HEK293 (cell line): ENCODE measurements around the gene MSLN.
A peak's percentile ranks its signal among the peaks of the same experiment; 100 is the strongest.

Experiments
- BCL11B ChIP-seq: fragments of 450-650 bp; formaldehyde crosslinking; IDR thresholded peaks from 2 replicates; pipeline ENCODE4 v1.5.1; 2016; ENCODE audit warnings: low read depth, missing biosample characterization, missing genetic modification characterization
- GFI1B ChIP-seq: fragments of 450-650 bp; formaldehyde crosslinking; IDR thresholded peaks from 2 replicates; pipeline ENCODE4 v1.5.1; 2016; ENCODE audit warnings: missing biosample characterization, missing genetic modification characterization
- GLIS1 ChIP-seq: fragments of 450-650 bp; formaldehyde crosslinking; IDR thresholded peaks from 2 replicates; pipeline ENCODE4 v1.5.1; 2016; ENCODE audit warnings: missing biosample characterization, missing genetic modification characterization
- HOXA7 ChIP-seq: sonication (generic); formaldehyde crosslinking; IDR thresholded peaks from 2 replicates; pipeline ENCODE4 v1.8.1; 2022; ENCODE audit warnings: missing genetic modification reagents, borderline replicate concordance
- KLF1 ChIP-seq: fragments of 450-650 bp; formaldehyde crosslinking; IDR thresholded peaks from 2 replicates; pipeline ENCODE4 v1.5.1; 2016; ENCODE audit warnings: missing biosample characterization, missing genetic modification characterization
- KLF10 ChIP-seq: fragments of 450-650 bp; IDR thresholded peaks from 2 replicates; pipeline ENCODE4 v1.5.1; 2018; ENCODE audit warnings: missing biosample characterization, mild to moderate bottlenecking, missing genetic modification characterization
- KLF7 ChIP-seq: fragments of 450-650 bp; formaldehyde crosslinking; IDR thresholded peaks from 2 replicates; pipeline ENCODE4 v1.5.1; 2016; ENCODE audit warnings: missing biosample characterization, missing genetic modification characterization, borderline replicate concordance
- MEIS1 ChIP-seq: sonication (generic); formaldehyde crosslinking; IDR thresholded peaks from 2 replicates; pipeline ENCODE4 v1.8.1; 2022; ENCODE audit warnings: missing genetic modification reagents, mild to moderate bottlenecking, borderline replicate concordance
- PRDM6 ChIP-seq: fragments of 450-650 bp; formaldehyde crosslinking; IDR thresholded peaks from 2 replicates; pipeline ENCODE4 v1.5.1; 2017; ENCODE audit warnings: missing biosample characterization, missing genetic modification characterization
- RBAK ChIP-seq: fragments of 450-650 bp; formaldehyde crosslinking; IDR thresholded peaks from 2 replicates; pipeline ENCODE4 v1.5.1; 2016; ENCODE audit warnings: missing biosample characterization, missing genetic modification characterization
- REPIN1 ChIP-seq: fragments of 450-650 bp; formaldehyde crosslinking; IDR thresholded peaks from 2 replicates; pipeline ENCODE4 v1.5.1; 2017; ENCODE audit warnings: missing biosample characterization, missing genetic modification characterization, low read depth
- SCRT2 ChIP-seq: fragments of 450-650 bp; formaldehyde crosslinking; IDR thresholded peaks from 2 replicates; pipeline ENCODE4 v1.5.1; 2016; ENCODE audit warnings: missing biosample characterization, missing genetic modification characterization
- SP7 ChIP-seq: fragments of 450-650 bp; formaldehyde crosslinking; IDR thresholded peaks from 2 replicates; pipeline ENCODE4 v1.5.1; 2016; ENCODE audit warnings: missing biosample characterization, missing genetic modification characterization
- TSHZ1 ChIP-seq: fragments of 450-650 bp; formaldehyde crosslinking; IDR thresholded peaks from 2 replicates; pipeline ENCODE4 v1.5.1; 2016; ENCODE audit warnings: missing biosample characterization, missing genetic modification characterization, borderline replicate concordance
- ZBTB48 ChIP-seq: fragments of 450-650 bp; formaldehyde crosslinking; IDR thresholded peaks from 2 replicates; pipeline ENCODE4 v1.5.1; 2016; ENCODE audit warnings: missing biosample characterization, missing genetic modification characterization
- ZEB2 ChIP-seq: fragments of 450-650 bp; formaldehyde crosslinking; IDR thresholded peaks from 2 replicates; pipeline ENCODE4 v1.5.1; 2016; ENCODE audit warnings: missing biosample characterization, missing genetic modification characterization
- ZNF133 ChIP-seq: fragments of 450-650 bp; formaldehyde crosslinking; IDR thresholded peaks from 2 replicates; pipeline ENCODE4 v1.5.1; 2016; ENCODE audit warnings: missing biosample characterization, missing genetic modification characterization
- ZNF140 ChIP-seq: fragments of 450-650 bp; formaldehyde crosslinking; IDR thresholded peaks from 2 replicates; pipeline ENCODE4 v1.5.1; 2016; ENCODE audit warnings: missing biosample characterization, missing genetic modification characterization
- ZNF18 ChIP-seq: fragments of 450-650 bp; formaldehyde crosslinking; IDR thresholded peaks from 2 replicates; pipeline ENCODE4 v1.5.1; 2016; ENCODE audit warnings: missing biosample characterization, missing genetic modification characterization
- ZNF23 ChIP-seq: fragments of 450-650 bp; formaldehyde crosslinking; IDR thresholded peaks from 2 replicates; pipeline ENCODE4 v1.5.1; 2016; ENCODE audit warnings: missing biosample characterization, missing genetic modification characterization, borderline replicate concordance
- ZNF248 ChIP-seq: fragments of 450-650 bp; formaldehyde crosslinking; IDR thresholded peaks from 2 replicates; pipeline ENCODE4 v1.5.1; 2017; ENCODE audit warnings: missing biosample characterization, missing genetic modification characterization
- ZNF37A ChIP-seq: fragments of 450-650 bp; IDR thresholded peaks from 2 replicates; pipeline ENCODE4 v1.5.1; 2018; ENCODE audit warnings: missing biosample characterization, missing genetic modification characterization
- ZNF391 ChIP-seq: fragments of 450-650 bp; formaldehyde crosslinking; IDR thresholded peaks from 2 replicates; pipeline ENCODE4 v1.5.1; 2016; ENCODE audit warnings: low read depth, missing biosample characterization, missing genetic modification characterization, borderline replicate concordance
- ZNF394 ChIP-seq: fragments of 450-650 bp; formaldehyde crosslinking; IDR thresholded peaks from 2 replicates; pipeline ENCODE4 v1.5.1; 2016; ENCODE audit warnings: missing biosample characterization, missing genetic modification characterization, mild to moderate bottlenecking, moderate library complexity, borderline replicate concordance
- ZNF423 ChIP-seq: fragments of 450-650 bp; formaldehyde crosslinking; IDR thresholded peaks from 2 replicates; pipeline ENCODE4 v1.5.1; 2016; ENCODE audit warnings: missing biosample characterization, missing genetic modification characterization
- ZNF433 ChIP-seq: fragments of 450-650 bp; formaldehyde crosslinking; IDR thresholded peaks from 2 replicates; pipeline ENCODE4 v1.5.1; 2016; ENCODE audit warnings: missing biosample characterization, missing genetic modification characterization, low read depth
- ZNF513 ChIP-seq: fragments of 450-650 bp; IDR thresholded peaks from 2 replicates; pipeline ENCODE4 v1.5.1; 2018; ENCODE audit warnings: missing biosample characterization, missing genetic modification characterization
- ZNF610 ChIP-seq: fragments of 450-650 bp; formaldehyde crosslinking; IDR thresholded peaks from 2 replicates; pipeline ENCODE4 v1.5.1; 2016; ENCODE audit warnings: missing biosample characterization, missing genetic modification characterization, borderline replicate concordance
- ZNF623 ChIP-seq: fragments of 450-650 bp; formaldehyde crosslinking; IDR thresholded peaks from 2 replicates; pipeline ENCODE4 v1.5.1; 2016; ENCODE audit warnings: missing biosample characterization, missing genetic modification characterization
- ZNF658 ChIP-seq: fragments of 450-650 bp; formaldehyde crosslinking; IDR thresholded peaks from 2 replicates; pipeline ENCODE4; 2016; ENCODE audit warnings: missing biosample characterization, missing genetic modification characterization
- ZNF670 ChIP-seq: fragments of 450-650 bp; formaldehyde crosslinking; IDR thresholded peaks from 2 replicates; pipeline ENCODE4 v1.5.1; 2016; ENCODE audit warnings: missing biosample characterization, missing genetic modification characterization, low read depth
- ZNF792 ChIP-seq: fragments of 450-650 bp; formaldehyde crosslinking; IDR thresholded peaks from 2 replicates; pipeline ENCODE4 v1.5.1; 2016; ENCODE audit warnings: missing biosample characterization, missing genetic modification characterization
- ZNF830 ChIP-seq: fragments of 450-650 bp; IDR thresholded peaks from 2 replicates; pipeline ENCODE4 v1.5.0; 2018; ENCODE audit warnings: missing biosample characterization, missing genetic modification characterization, low read depth, mild to moderate bottlenecking, moderate library complexity
- ZSCAN30 ChIP-seq: fragments of 450-650 bp; IDR thresholded peaks from 2 replicates; pipeline ENCODE4 v1.5.1; 2018; ENCODE audit warnings: missing biosample characterization, mild to moderate bottlenecking, missing genetic modification characterization, moderate library complexity

The MSLN gene

GRCh38 chr16:788399-789126 is 28.0 kb downstream of the MSLN start, which contains the start of gene CHTF18 (continued):
- TF ChIP-seq ZEB2 (tag by site-specific recombination): peak; percentile 85
- TF ChIP-seq ZSCAN30 (tag by site-specific recombination): peak; percentile 67; the same call in 1 of the 2 replicates
- TF ChIP-seq ZNF394 (tag by site-specific recombination): no peak
- TF ChIP-seq RBAK (tag by site-specific recombination): no peak
- TF ChIP-seq GFI1B (tag by site-specific recombination): no peak
- TF ChIP-seq ZNF792 (tag by site-specific recombination): no peak
- no peak for TF ChIP-seq ZNF513 (tag by site-specific recombination)
- TF ChIP-seq ZBTB48 (tag by site-specific recombination): no peak
- no peak for TF ChIP-seq ZNF18 (tag by site-specific recombination)
- TF ChIP-seq ZNF433 (tag by site-specific recombination): no peak
- TF ChIP-seq BCL11B (tag by site-specific recombination): 0 out of 2 replicates have a peak, but pooled peaks have one; percentile 48
- no peak for TF ChIP-seq HOXA7 (CRISPR knock-in tag)
- TF ChIP-seq SP7 (tag by site-specific recombination): peak; percentile 78
- TF ChIP-seq KLF7 (tag by site-specific recombination): no peak
- no peak for TF ChIP-seq ZNF23
- peak; percentile 42 for TF ChIP-seq GLIS1 (tag by site-specific recombination)
- TF ChIP-seq KLF10 (tag by site-specific recombination): peak; percentile 46; the same call in 1 of the 2 replicates
- TF ChIP-seq ZNF670: no peak
- TF ChIP-seq ZNF658: no peak
- TF ChIP-seq TSHZ1 (tag by site-specific recombination): no peak
- TF ChIP-seq MEIS1 (CRISPR knock-in tag): no peak
- no peak for TF ChIP-seq ZNF623
- no peak for TF ChIP-seq SCRT2
- peak; percentile 64; the same call in 1 of the 2 replicates for TF ChIP-seq ZNF610 (tag by site-specific recombination)
- no peak for TF ChIP-seq ZNF248
- no peak for TF ChIP-seq ZNF133
- TF ChIP-seq ZNF830 (tag by site-specific recombination): no peak
- TF ChIP-seq REPIN1: no peak
- TF ChIP-seq KLF1 (tag by site-specific recombination): peak; percentile 81
- no peak for TF ChIP-seq ZNF423 (tag by site-specific recombination)
- TF ChIP-seq ZNF391 (tag by site-specific recombination): peak; percentile 64; the same call in 1 of the 2 replicates
- TF ChIP-seq PRDM6 (tag by site-specific recombination): no peak
- no peak for TF ChIP-seq ZNF37A
- no peak for TF ChIP-seq ZNF140
